Endothelial cell of umbilical vein (primary cell): ENCODE results near the gene LGI1. TPM values are rescaled to one million over a fixed set of nuclear protein-coding genes. Genes with fewer than 3 reads are reported as not detected.

Source experiments
- BruUV-seq: library from RNA; stranded (reverse); fragments of 400-500 nt; replicated peaks from 2 replicates; lab custom pipeline; 2021; lab: Mats Ljungman, UMichigan
- CTCF ChIA-PET: fragments of 300-600, 350-600 bp; sonication (Branson Sonifier 250); formaldehyde crosslinking; loops from one replicate; lab custom pipeline; 2021; ENCODE audit warnings: antibody characterized with exemption, inconsistent platforms; lab: Charles Lee
- POLR2A ChIA-PET: fragments of 300-600, 350-600 bp; sonication (Branson Sonifier 250); formaldehyde crosslinking; loops from one replicate; lab custom pipeline; 2021; ENCODE audit warnings: antibody characterized with exemption, inconsistent platforms; lab: Charles Lee
- DNase-seq: peaks from one replicate; pipeline ENCODE4 v3.0.0-alpha.2; 2011; ENCODE audit warnings: low read depth, low spot score
- FAIRE-seq: peaks from 2 replicates; lab custom pipeline; 2011; peaks lifted over from hg19 to GRCh38; lab: Jason Lieb, UNC
- H2AFZ ChIP-seq: 2 replicates; pipeline ENCODE4 v1.6.0; 2012; ENCODE audit warnings: low read depth, low read length, control low read depth, inconsistent platforms
- H3K27ac ChIP-seq: 2 replicates; pipeline ENCODE4 v1.5.1; 2011; ENCODE audit warnings: low read depth, mild to moderate bottlenecking, control low read depth, low read length, moderate library complexity; ENCODE audit not compliant: insufficient read depth
- H3K27me3 ChIP-seq, 2 experiments: 2 replicates each; pipeline versions ENCODE4 v1.6.0 to v1.6.1; 2011; ENCODE audit warnings: low read length in 2 of 2, mixed read lengths in 1 of 2; ENCODE audit not compliant: control insufficient read depth in 2 of 2, insufficient read depth in 2 of 2
- H3K36me3 ChIP-seq, 2 experiments: 2 replicates in 1 of 2; 3 replicates in 1 of 2; pipeline ENCODE4 v1.5.1; 2011; ENCODE audit warnings: low read length in 2 of 2, mild to moderate bottlenecking in 1 of 2, moderate library complexity in 1 of 2; ENCODE audit not compliant: control insufficient read depth in 2 of 2, insufficient read depth in 2 of 2; ENCODE audit errors: extremely low read depth in 1 of 2
- H3K4me1 ChIP-seq: 3 replicates; pipeline ENCODE4 v1.5.1; 2011; ENCODE audit warnings: mild to moderate bottlenecking, low read length; ENCODE audit not compliant: control insufficient read depth, insufficient read depth; ENCODE audit errors: extremely low read depth
- H3K4me2 ChIP-seq: 2 replicates; pipeline ENCODE4 v1.6.1; 2011; ENCODE audit warnings: low read length, control low read depth, mixed read lengths; ENCODE audit not compliant: insufficient read depth
- H3K4me3 ChIP-seq, 3 experiments: fragments of 200-600 bp in 1 of 3; sonication (generic), shearing (Covaris generic) in 1 of 3; replicated peaks in 1 of 3; 2 replicates each; pipeline ENCODE4 v1.5.1; 2011 to 2016; ENCODE audit warnings: control low read depth in 3 of 3, low read length in 3 of 3, mild to moderate bottlenecking in 2 of 3, inconsistent platforms in 1 of 3, low read depth in 1 of 3, moderate library complexity in 1 of 3; ENCODE audit not compliant: insufficient read depth in 1 of 3
- H3K79me2 ChIP-seq: 2 replicates; pipeline ENCODE4 v1.6.0; 2012; ENCODE audit warnings: low read length, inconsistent platforms; ENCODE audit not compliant: control insufficient read depth, insufficient read depth
- H3K9ac ChIP-seq: replicated peaks from 2 replicates; pipeline ENCODE3; 2011; ENCODE audit warnings: low read length, control low read depth; ENCODE audit not compliant: insufficient read depth; ENCODE audit errors: extremely low read depth
- H3K9me1 ChIP-seq: replicated peaks from 3 replicates; pipeline ENCODE4 v1.6.0; 2011; ENCODE audit warnings: mild to moderate bottlenecking, low read length; ENCODE audit not compliant: control insufficient read depth, insufficient read depth; ENCODE audit errors: extremely low read depth
- H3K9me3 ChIP-seq: replicated peaks from 2 replicates; pipeline ENCODE4 v1.5.1; 2012; ENCODE audit warnings: low read length, inconsistent platforms; ENCODE audit not compliant: control insufficient read depth, insufficient read depth
- H4K20me1 ChIP-seq: replicated peaks from 2 replicates; pipeline ENCODE3; 2011; ENCODE audit warnings: mild to moderate bottlenecking, low read length; ENCODE audit not compliant: control insufficient read depth, insufficient read depth; ENCODE audit errors: extremely low read depth
- CTCF ChIP-seq, 2 donors: IDR thresholded peaks; 1 replicate in 1 of 2; 2 replicates in 1 of 2; pipeline ENCODE4 v1.5.1; 2011; ENCODE audit warnings: low read length in 2 of 2, mild to moderate bottlenecking in 2 of 2, moderate library complexity in 2 of 2, control low read depth in 1 of 2, inconsistent platforms in 1 of 2, low read depth in 1 of 2; ENCODE audit not compliant: insufficient read depth in 1 of 2; ENCODE audit errors: extremely low read depth in 1 of 2
- EZH2 ChIP-seq: IDR thresholded peaks from 2 replicates; pipeline ENCODE4 v1.6.1; 2012; ENCODE audit warnings: borderline replicate concordance, low read depth, mild to moderate bottlenecking, moderate library complexity, low read length, inconsistent platforms; ENCODE audit not compliant: severe bottlenecking
- FOS ChIP-seq: IDR thresholded peaks from 2 replicates; pipeline ENCODE4 v1.6.1; 2011; ENCODE audit warnings: mild to moderate bottlenecking, low read length, moderate library complexity, borderline replicate concordance; ENCODE audit not compliant: insufficient read depth
- GATA2 ChIP-seq: IDR thresholded peaks from 2 replicates; pipeline ENCODE4 v1.7.0; 2011; ENCODE audit warnings: low read depth, mild to moderate bottlenecking, moderate library complexity, mixed read lengths, low read length; ENCODE audit not compliant: insufficient read length, insufficient read depth
- JUN ChIP-seq: IDR thresholded peaks from 2 replicates; pipeline ENCODE4 v1.6.1; 2011; ENCODE audit warnings: borderline replicate concordance, low read depth; ENCODE audit not compliant: insufficient read length, insufficient read depth
- MAX ChIP-seq: IDR thresholded peaks from 2 replicates; pipeline ENCODE4 v1.6.1; 2011; ENCODE audit not compliant: insufficient read depth, insufficient read length
- MYC ChIP-seq: IDR thresholded peaks from one replicate; pipeline ENCODE4 v1.6.1; 2011; ENCODE audit warnings: mild to moderate bottlenecking, low read depth, low read length
- POLR2A ChIP-seq: IDR thresholded peaks from 2 replicates; pipeline ENCODE4 v1.6.1; 2012; ENCODE audit warnings: low read depth, mild to moderate bottlenecking, control low read depth, low read length
- POLR2AphosphoS5 ChIP-seq: IDR thresholded peaks from 2 replicates; pipeline ENCODE4 v1.6.1; 2012; ENCODE audit warnings: low read depth, mild to moderate bottlenecking, control low read depth, low read length, moderate library complexity; ENCODE audit not compliant: insufficient read depth
- dilution Hi-C: fragments of 300-500 bp; cut with MboI; formaldehyde crosslinking; loops from one replicate; pipeline ENCODE4 v1.15.0; 2019; ENCODE audit warnings: low sequenced_read_pairs; ENCODE audit not compliant: extremely low pct_ligation_motif_present
- intact Hi-C: fragments of 100-400 bp; cut with micrococcal nuclease; formaldehyde crosslinking; loops from one replicate; pipeline ENCODE4 v1.10.0; 2022
- polyA plus RNA-seq, 4 experiments: library from polyadenylated mRNA; depleted of rRNA in 3 of 4; stranded (reverse) in 3 of 4; unstranded in 1 of 4; fragments of >200 nt; gene quantifications; 2 replicates each; pipeline versions ENCODE4 v1.2.1 to v1.2.3, GENCODE V29; 2011 to 2012; ENCODE audit warnings: missing spikeins in 1 of 4
- total RNA-seq: library from RNA; stranded (reverse); gene quantifications from 2 replicates; pipeline ENCODE4 v1.2.3, GENCODE V29; 2021

LGI1 gene
- total and polyA plus RNA-seq, 2 donors (not counting 3 experiments of a cell fraction or from before 2014, with no cell fraction given), result not detected

GRCh38 chr10:93790439-93790838, 32.7 kb downstream of the LGI1 start:
- Histone ChIP-seq H3K4me3 (no peak overlapping the region), H3K9me3 (no peaks in the 10 kb centered on the region), H3K4me1 (no peaks in the 10 kb centered on the region), H3K9ac (no peak overlapping the region), H4K20me1 (no peaks in the 10 kb centered on the region), H3K27me3 (peaks cover 0 to 9% of the 10 kb centered on the region in 2 experiments), H3K36me3 (no peaks in the 10 kb centered on the region), H2AFZ (no peak overlapping the region), H3K79me2 (no peaks in the 10 kb centered on the region), H3K4me2 (no peak overlapping the region), H3K27ac (no peak overlapping the region), H3K9me1 (no peaks in the 10 kb centered on the region)
- POLR2A ChIA-PET, result no interaction called here
- CTCF ChIA-PET, result no interaction called here
- TF ChIP-seq POLR2A (no peak), FOS (no peak), CTCF (IDR thresholded peaks at IDR 0.05; ENCODE audit: extremely low read depth in 1 of 2, insufficient read depth in 1 of 2, low read depth in 1 of 2, low read length in 2 of 2) (no peak)
- FAIRE-seq (no peak), DNase-seq (no peak)
- intact Hi-C loops (no loop called here), dilution Hi-C loops (no loop called here)
- no TSS peak for BruUV-seq

GRCh38 chr10:93796167-93796566, 38.4 kb downstream of the LGI1 start:
- Histone ChIP-seq H3K27ac (no peak overlapping the region), H3K36me3 (no peaks in the 10 kb centered on the region), H3K4me1 (no peaks in the 10 kb centered on the region), H3K4me3 (no peak overlapping the region), H3K9me3 (no peaks in the 10 kb centered on the region), H3K9ac (no peak overlapping the region), H3K9me1 (no peaks in the 10 kb centered on the region), H3K79me2 (no peaks in the 10 kb centered on the region), H3K27me3 (peaks cover 0 to 4% of the 10 kb centered on the region in 2 experiments), H3K4me2 (no peak overlapping the region), H2AFZ (no peak overlapping the region), H4K20me1 (no peaks in the 10 kb centered on the region)
- no peak for DNase-seq
- intact Hi-C loops, result no loop called here
- no TSS peak for BruUV-seq
- TF ChIP-seq CTCF (IDR thresholded peaks at IDR 0.05; ENCODE audit: extremely low read depth in 1 of 2, insufficient read depth in 1 of 2, low read depth in 1 of 2, low read length in 2 of 2) (no peak), FOS (no peak), MAX (no peak), MYC (no peak), POLR2A (no peak), EZH2 (no peak), POLR2AphosphoS5 (no peak), GATA2 (no peak), JUN (no peak)
- no peak for FAIRE-seq
- ChIA-PET CTCF (no interaction called here), POLR2A (no interaction called here)
- dilution Hi-C loops, result no loop called here
